ENCODE data around the gene CDKN1A. TPM values are rescaled to one million over a fixed set of nuclear protein-coding genes. Genes with fewer than 3 reads are reported as not detected.
"Not testable (repeated sequence)": the region's sequence is repeated elsewhere in the genome, so short reads cannot be mapped to it uniquely, and the experiment has no call there.

CDKN1A gene
- polyA plus RNA-seq, 3 donors, result 8.4 to 12.9 (median 10.2) TPM

DNA sequence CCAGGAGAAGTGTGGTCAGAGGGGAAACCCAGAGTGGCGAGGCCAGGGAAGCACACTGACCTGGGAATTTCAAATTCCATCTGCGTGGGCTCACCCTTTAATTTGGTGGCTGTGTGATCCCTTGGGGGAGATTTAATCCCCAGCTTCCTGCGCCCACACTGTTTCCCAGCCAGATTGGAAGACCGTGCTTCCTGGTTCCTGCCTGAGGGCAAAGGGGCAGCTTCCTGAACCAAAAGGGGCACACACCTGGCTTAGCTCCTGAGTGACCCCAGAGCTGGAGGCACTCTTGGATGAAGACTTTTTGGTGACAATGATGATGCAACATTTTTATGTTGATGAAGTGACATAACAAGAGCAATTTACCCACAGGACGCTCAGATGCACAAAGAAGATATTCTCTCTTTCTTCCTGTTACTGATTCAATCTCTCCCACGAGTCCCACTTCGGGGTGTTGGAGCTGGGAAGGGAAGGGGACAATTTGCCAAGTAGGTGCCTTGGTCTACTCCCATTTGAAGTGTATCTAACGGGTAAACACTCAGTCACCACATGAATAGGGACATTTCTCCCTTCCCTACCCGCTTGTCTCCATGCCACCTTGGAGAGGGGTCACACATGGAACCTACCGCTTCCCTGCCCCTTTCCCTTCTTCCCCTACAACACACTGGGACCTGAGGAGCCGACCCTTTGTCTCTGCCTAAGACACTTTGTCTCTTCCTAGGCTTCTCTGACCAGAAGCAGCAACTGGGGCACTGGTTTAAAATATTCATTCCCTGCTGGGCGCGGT, 28.6 kb upstream of the CDKN1A start:
- DNase-seq (ENCODE audit: extremely low read depth in 1 of 11, low read depth in 9 of 11, low spot score in 4 of 11), result no peak

- no peak for DNase-seq (ENCODE audit: extremely low read depth in 1 of 11, low read depth in 9 of 11, low spot score in 4 of 11)
Observed at GRCh38 chr6:36650848-36651478, 27.6 kb upstream of the CDKN1A start.

GRCh38 chr6:36651659-36652379, 26.7 kb upstream of the CDKN1A start:
- no peak for DNase-seq (ENCODE audit: extremely low read depth in 1 of 11, low read depth in 9 of 11, low spot score in 4 of 11)

GRCh38 chr6:36654469-36654868, 24.0 kb upstream of the CDKN1A start:
- DNase-seq (ENCODE audit: extremely low read depth in 1 of 11, low read depth in 9 of 11, low spot score in 4 of 11), result not testable (repeated sequence)

DNA sequence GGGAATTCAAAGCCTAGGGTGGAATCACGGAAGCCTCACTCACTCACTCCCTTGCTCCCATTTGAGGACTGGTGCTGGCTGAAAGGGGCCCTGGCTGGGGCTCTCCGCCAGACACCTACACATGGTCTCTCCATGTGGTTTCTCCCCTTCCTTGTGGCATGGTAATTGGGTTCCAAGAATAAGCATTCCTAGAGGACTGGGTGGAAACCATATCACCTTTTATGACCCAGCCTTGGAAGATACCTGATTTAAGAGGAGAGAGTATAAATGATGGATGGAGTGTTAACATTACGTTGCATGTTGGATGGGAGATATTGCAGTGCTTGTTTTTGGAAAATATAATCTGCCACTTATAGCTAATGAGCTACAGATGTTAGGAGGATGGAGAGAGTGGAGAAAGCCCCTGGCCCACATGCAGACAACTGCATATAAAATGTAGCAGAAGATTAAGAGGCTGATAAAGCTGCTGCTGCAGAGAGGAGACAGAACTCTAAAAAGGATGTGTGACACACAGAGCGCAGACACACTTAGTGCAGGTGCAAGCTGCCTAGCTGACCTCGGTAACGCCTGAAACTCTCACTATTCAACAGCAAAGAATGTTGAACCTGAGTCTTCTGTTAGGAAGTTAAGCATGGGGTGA, 23.3 kb upstream of the CDKN1A start:
- DNase-seq (ENCODE audit: extremely low read depth in 1 of 11, low read depth in 9 of 11, low spot score in 4 of 11), result no peak

DNA sequence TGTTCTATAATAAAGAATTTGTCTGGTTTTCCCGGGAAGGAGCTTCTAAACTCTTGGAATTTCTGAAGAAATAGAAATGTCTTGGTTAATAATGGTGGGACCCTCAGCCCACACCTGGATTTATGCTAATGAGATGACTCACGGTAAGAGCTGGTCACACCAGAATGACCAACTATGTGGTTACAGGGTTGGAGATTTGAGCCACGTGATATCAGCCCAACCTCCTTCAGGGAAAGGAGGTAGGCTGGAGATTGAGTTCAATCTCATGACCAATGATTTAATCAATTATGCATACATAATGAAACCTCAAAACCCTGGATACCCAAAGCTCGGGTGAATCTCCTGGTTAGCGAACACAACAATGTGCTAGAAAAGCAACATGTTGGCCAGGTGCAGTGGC, 22.1 kb upstream of the CDKN1A start:
- DNase-seq (ENCODE audit: extremely low read depth in 1 of 11, low read depth in 9 of 11, low spot score in 4 of 11), result peak in 1 of 11 donors; percentile 38

DNA sequence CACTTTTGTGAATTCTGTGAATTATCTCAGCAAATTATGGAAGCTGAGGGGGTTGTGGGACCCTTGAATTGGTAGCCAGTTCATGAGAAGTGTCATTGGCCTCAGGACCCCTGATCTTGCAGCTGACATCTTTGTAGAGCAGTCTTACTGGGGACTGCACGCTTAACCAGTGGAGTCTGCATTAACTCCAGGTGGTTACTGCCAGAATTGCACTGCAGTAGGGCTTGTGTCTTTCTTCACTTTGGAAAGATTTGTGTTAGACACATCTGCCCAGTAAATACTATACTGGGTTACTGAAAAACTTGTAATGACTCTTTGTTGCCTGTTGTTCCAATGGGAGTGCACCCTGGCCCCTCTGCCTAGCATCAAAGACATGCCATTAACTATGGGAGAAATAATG, 21.2 kb upstream of the CDKN1A start:
- DNase-seq (ENCODE audit: extremely low read depth in 1 of 11, low read depth in 9 of 11, low spot score in 4 of 11), result no peak

- DNase-seq (ENCODE audit: extremely low read depth in 1 of 11, low read depth in 9 of 11, low spot score in 4 of 11), result no peak
Observed at GRCh38 chr6:36657942-36658544, 20.5 kb upstream of the CDKN1A start.

DNA sequence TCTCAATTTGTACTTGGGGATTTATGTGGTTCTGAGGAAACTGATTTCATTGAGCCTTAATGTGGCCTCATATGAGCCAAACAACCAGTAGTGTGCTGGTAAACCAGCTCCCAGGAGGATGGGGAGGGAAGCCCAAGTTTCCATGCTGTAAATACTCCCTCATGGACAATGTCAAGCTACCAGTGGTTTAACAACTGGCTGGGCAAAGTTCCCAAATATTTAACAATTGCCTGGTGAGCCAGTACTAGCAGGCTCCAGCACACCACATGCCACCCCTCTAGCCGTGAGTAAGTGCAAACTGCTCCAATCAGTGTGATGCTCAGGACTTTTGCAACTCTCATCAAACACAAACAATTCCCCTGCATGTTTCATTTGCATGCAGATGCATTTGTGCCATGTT, 19.2 kb upstream of the CDKN1A start:
- DNase-seq (ENCODE audit: extremely low read depth in 1 of 11, low read depth in 9 of 11, low spot score in 4 of 11), result no peak

DNA sequence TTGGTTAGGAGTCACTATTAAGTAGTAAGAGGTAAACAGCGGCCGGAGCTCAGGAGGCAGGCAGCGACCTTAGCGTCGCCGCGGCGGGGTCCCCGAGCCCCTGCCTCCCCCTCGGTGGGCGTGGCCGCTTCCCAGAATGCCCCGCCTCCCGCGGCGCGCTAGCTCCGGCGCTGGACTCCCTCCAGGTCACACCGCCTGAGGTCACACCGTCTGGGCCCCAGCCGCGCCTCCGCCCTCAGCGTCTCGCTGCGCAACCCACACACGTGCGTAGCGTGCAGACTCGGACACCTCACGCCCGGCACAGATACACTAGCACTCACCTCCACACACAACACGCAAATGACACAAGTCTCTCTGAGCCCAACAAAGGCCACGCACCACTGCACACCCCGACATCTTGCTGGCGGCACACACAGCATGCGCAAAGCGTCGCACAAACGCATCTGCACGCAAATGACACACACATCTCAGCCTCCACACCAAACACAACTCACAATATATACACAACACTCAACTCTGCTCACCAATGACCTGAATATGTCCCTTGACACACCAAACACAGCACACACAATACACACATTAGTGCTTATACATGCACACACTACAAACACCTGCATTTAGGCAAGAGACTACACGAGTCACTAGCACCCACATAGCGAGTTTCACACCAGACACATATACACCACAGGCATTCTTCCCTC, 17.6 kb upstream of the CDKN1A start:
- DNase-seq (ENCODE audit: extremely low read depth in 1 of 11, low read depth in 9 of 11, low spot score in 4 of 11), result peak in 1 of 11 donors; percentile 40

DNA sequence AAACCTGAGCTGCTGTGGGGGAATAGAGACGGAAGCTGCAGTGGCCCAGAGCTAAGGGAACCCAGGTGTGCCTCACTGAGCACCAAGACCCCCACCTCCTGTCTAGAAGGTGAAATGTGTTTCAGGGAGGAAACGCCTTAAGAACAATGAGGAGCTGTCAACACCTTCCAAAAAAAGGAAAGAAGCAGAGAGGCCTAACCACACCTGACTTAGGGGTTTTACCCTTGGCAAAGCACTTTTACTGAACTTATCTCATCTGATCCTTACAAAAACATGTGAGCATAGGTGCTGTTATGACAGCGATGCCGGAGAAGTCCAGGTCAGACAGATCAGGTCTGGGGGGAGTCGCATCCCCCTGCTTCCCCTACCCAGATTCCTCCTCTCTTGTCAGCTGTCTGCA, 16.1 kb upstream of the CDKN1A start:
- DNase-seq (ENCODE audit: extremely low read depth in 1 of 11, low read depth in 9 of 11, low spot score in 4 of 11), result no peak

- no peak for DNase-seq (ENCODE audit: extremely low read depth in 1 of 11, low read depth in 9 of 11, low spot score in 4 of 11)
Observed at GRCh38 chr6:36662827-36663256, 15.7 kb upstream of the CDKN1A start.

DNA sequence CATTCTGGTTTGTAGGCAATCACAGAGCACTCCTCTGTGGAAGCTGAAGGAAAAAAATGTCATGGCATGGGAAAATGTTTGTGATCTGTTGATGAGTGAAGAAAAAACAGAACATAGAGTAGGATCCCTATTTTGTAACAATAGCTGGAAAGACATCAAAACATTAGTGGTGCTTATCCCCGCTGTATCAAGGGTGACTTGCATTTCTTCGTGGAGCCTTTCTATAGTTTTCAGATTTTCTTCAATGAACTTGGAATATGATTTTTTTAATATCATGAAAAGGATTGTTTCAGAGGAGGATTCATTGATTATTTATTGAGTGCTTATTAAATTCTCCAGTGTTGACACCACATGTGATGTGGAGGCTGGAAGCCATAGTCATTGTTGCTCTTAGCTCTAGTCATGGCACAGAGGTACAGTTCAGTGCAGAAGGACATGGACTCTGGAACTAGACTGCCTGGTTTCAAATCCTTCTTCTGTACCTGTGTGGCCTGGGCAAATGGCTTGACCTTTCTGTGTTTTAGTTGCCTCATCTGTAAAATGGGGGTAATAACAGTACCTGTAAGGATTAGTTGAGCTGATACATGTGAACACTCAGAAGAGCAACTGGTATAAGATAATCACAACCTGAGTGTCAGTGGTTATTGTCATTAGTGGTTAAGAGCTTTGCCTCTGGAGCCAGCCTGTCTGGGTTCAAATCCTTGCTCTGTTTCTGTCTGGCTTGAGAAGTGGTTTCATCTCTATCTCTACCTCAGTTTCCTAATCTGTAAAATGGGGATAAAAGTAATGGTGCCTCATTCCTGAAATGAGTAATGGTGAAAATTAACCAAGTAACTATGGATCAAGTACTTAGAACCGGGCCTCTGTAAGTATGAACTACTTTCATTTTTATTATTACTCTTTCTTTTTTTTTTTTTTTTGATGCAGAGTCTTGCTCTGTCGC, 14.7 kb upstream of the CDKN1A start:
- no peak for DNase-seq (ENCODE audit: extremely low read depth in 1 of 11, low read depth in 9 of 11, low spot score in 4 of 11)

DNA sequence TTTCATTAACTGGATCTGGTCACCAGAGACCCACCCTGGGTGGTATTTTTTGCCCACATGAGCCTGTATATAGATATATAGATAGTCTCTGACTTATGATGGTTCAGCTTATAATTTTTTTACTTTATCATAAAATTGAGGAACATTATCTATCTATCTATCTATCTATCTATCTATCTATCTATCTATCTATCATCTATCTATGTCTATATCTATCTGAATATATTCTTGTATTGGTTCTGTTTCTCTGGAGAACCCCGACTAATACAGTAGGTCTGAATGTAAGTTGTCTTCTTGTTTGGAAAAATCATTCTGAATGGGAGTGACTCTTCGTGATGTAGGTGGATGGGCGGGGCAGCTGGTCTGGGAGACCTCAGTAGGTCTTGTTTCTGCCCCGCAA, 13.3 kb upstream of the CDKN1A start:
- no peak for DNase-seq (ENCODE audit: extremely low read depth in 1 of 11, low read depth in 9 of 11, low spot score in 4 of 11)

- DNase-seq (ENCODE audit: extremely low read depth in 1 of 11, low read depth in 9 of 11, low spot score in 4 of 11), result no peak
Observed at GRCh38 chr6:36666287-36666686, 12.2 kb upstream of the CDKN1A start.

- peak in 2 of 11 donors; percentile 45 to 64 for DNase-seq (ENCODE audit: extremely low read depth in 1 of 11, low read depth in 9 of 11, low spot score in 4 of 11)
Observed at GRCh38 chr6:36666826-36667591, 11.5 kb upstream of the CDKN1A start.

- no peak for DNase-seq (ENCODE audit: extremely low read depth in 1 of 11, low read depth in 9 of 11, low spot score in 4 of 11)
Observed at GRCh38 chr6:36668591-36668990, 9.9 kb upstream of the CDKN1A start.
